ENCODE results near the gene ZDHHC12. TPM values are rescaled to one million over a fixed set of nuclear protein-coding genes. Genes with fewer than 3 reads are reported as not detected.
"Not testable (repeated sequence)": the region's sequence is repeated elsewhere in the genome, so short reads cannot be mapped to it uniquely, and the experiment has no call there.

ZDHHC12 gene
- total and polyA plus RNA-seq, 2 of the 8 experiments (the other 6 are each of a cell fraction or from before 2014, with no cell fraction given) = 35.0 to 93.8 TPM

- H3K27me3 ChIP-seq (replicated peaks in 1 of 4; ENCODE audit: control insufficient read depth in 3 of 4, extremely low read depth in 1 of 4, insufficient read depth in 3 of 4, low read length in 3 of 4); H4K5ac ChIP-seq (ENCODE audit: insufficient read length, low read depth, low read length); FAIRE-seq; H3K4ac ChIP-seq (replicated peaks; ENCODE audit: insufficient read length, low read depth, low read length); H3K9ac ChIP-seq (replicated peaks in 1 of 4; ENCODE audit: extremely low read depth in 1 of 4, low read depth in 3 of 4, low read length in 3 of 4); H2BK120ac ChIP-seq (replicated peaks; ENCODE audit: low read depth, low read length); H3K79me1 ChIP-seq (ENCODE audit: low read depth, low read length); H4K91ac ChIP-seq (replicated peaks; ENCODE audit: insufficient read length, low read length); H3K56ac ChIP-seq (replicated peaks; ENCODE audit: insufficient read length, low read depth, low read length); H3K4me3 ChIP-seq (ENCODE audit: extremely low read depth in 1 of 4, insufficient read depth in 2 of 4, low read depth in 3 of 4, low read length in 4 of 4); H3K4me1 ChIP-seq (replicated peaks in 1 of 4; ENCODE audit: control insufficient read depth in 3 of 4, insufficient read depth in 4 of 4, low read length in 3 of 4); H2AFZ ChIP-seq (ENCODE audit: low read length); H2BK20ac ChIP-seq (ENCODE audit: low read length); H3K4me2 ChIP-seq (ENCODE audit: insufficient read depth in 1 of 2, low read depth in 2 of 2, low read length in 2 of 2); H2BK12ac ChIP-seq (ENCODE audit: low read depth, low read length); H3K14ac ChIP-seq (ENCODE audit: insufficient read length); H2AK5ac ChIP-seq (ENCODE audit: low read depth, low read length); H3K23ac ChIP-seq (ENCODE audit: insufficient read length); H2BK5ac ChIP-seq (ENCODE audit: low read depth, low read length); H2BK15ac ChIP-seq (ENCODE audit: low read length); DNase-seq (ENCODE audit: low read depth in 1 of 2, low spot score in 2 of 2); H3K23me2 ChIP-seq (ENCODE audit: low read depth, low read length); H3K18ac ChIP-seq (ENCODE audit: extremely low read depth, low read length); H3K27ac ChIP-seq (ENCODE audit: low read depth, low read length); H3K9me3 ChIP-seq (ENCODE audit: insufficient read depth in 2 of 2, low read depth in 1 of 2, low read length in 1 of 2); H4K8ac ChIP-seq (ENCODE audit: extremely low read depth, insufficient read depth, low read length): not testable (repeated sequence)
- WGBS, 2 experiments (ENCODE audit: extremely low coverage in 1 of 2, insufficient coverage in 1 of 2, insufficient read length in 1 of 2, insufficient replicate concordance in 2 of 2, low coverage in 1 of 2, low lambda C conversion rate in 2 of 2, missing lambda C conversion rate in 1 of 2) = 91 to 100% methylated on average over 2 to 3 of the region's 3 CpGs
- Histone ChIP-seq H3K79me2 (ENCODE audit: control insufficient read depth in 1 of 2, insufficient read depth in 2 of 2, low read length in 2 of 2) (peaks cover 15 to 33% of the 10 kb centered on the region in 2 experiments), H3K36me3 (ENCODE audit: control insufficient read depth in 2 of 4, insufficient read depth in 4 of 4, low read length in 3 of 4) (peaks cover 28 to 61% (median 48%) of the 10 kb centered on the region in 4 experiments), H4K20me1 (replicated peaks in 1 of 2; ENCODE audit: control insufficient read depth in 1 of 2, insufficient read depth in 2 of 2, low read length in 2 of 2) (peaks cover 16 to 23% of the 10 kb centered on the region in 2 experiments)
- CTCF ChIA-PET (ENCODE audit: partially characterized antibody) = interaction anchor here (1.3 to 2.7 kb wide), 4 partner anchors 10 to 94 kb away, joined by 3 to 7 read pairs (median 4); no protein-coding TSS in a partner anchor
- POLR2A ChIA-PET (ENCODE audit: partially characterized antibody) = interaction anchor here (2.1 to 46.1 kb wide), 5 partner anchors 2 to 55 kb away, joined by 6 to 1197 read pairs (median 313); partner anchors contain the start of genes DYNC2I2, PKN3, SET and ZDHHC12
Observed at GRCh38 chr9:128693738-128694137, 30.2 kb downstream of the ZDHHC12 start.

All from H1 (cell line).